Activated T-helper 9 cell treated with anti-CD3 and anti-CD28 coated beads, Interleukin-2, amount 50 U/mL, for 16 hours (primary cell): ENCODE measurements around the gene NPIPA5.
"Not testable (repeated sequence)": the region's sequence is repeated elsewhere in the genome, so short reads cannot be mapped to it uniquely, and the experiment has no call there.

Source experiments
- DNase-seq: peaks from one replicate; pipeline ENCODE4 v3.0.0-alpha.2; 2020; ENCODE audit warnings: low read depth

The NPIPA5 gene

DNA sequence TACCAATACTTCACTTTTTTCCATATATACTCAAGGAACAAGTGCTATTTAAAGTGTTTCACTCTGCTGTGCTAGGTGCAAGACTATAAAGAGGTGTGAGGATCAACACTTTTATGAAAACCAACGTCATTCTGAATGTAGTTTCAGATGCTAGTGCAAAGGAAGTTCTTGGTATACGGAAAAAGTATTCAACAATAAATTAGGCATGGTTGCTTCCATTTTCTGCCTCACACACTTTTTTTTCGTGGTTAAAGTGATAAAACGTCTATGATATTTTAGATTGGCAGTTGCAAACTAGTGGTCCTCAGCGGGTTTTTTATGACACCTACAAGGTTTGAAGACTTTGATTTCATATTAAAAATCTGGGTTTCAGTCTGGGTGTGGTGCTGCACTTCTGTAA is 11.8 kb upstream of the NPIPA5 start:
- not testable (repeated sequence) for DNase-seq

DNA sequence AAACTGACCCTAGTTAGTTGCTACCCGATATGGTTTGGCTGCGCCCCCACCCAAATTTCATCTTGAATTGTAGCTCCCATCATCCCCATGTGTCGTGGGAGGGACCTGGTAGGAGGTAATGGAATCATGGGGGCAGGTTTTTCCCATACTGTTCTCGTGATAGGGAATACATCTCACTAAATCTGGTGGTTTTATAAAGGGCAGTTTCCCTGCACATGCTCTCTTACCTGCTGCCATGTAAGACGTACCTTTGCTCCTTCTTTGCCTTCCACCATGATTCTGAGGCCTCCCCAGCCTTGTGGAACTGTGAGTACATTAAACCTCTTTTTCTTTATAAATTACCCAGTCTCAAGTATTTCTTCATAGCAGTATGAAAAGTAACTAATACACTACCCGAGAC is 10.0 kb upstream of the NPIPA5 start:
- DNase-seq = not testable (repeated sequence)

DNA sequence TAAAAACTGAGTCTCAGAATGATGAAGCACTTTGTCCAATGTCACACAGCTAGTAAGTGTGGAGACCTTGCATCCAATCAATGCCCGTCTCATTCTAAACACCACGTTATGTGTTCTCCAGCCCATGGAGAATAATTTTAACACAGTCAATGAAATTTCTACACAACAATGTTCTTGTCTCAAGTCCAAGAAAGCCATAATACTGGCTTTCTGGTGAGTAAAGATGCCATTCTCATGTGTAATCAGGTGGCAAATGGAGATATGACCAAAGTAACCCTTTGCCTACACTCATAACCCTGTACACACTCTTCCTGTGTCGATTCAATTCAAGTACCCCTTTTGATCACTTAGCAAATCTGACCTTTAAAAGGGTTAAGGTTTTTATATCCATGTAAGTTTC is 4.7 kb upstream of the NPIPA5 start:
- not testable (repeated sequence) for DNase-seq

DNA sequence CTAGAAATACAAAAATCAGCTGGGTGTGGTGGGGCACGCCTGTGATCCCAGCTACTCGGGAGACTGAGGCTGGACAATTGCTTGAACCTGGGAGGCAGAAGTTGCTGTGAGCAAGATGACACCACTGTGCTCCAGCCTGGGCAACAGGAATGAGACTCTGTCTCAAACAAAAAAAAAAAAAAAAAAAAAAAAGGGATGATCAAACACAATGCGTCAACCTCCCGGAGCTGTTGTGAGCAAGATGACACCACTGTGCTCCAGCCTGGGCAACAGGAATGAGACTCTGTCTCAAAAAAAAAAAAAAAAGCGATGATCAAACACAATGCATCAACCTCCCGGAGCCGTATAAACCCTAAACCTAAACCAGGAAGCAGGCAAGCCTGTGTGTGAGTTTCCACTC is 20.6 kb downstream of the NPIPA5 start:
- not testable (repeated sequence) for DNase-seq

DNA sequence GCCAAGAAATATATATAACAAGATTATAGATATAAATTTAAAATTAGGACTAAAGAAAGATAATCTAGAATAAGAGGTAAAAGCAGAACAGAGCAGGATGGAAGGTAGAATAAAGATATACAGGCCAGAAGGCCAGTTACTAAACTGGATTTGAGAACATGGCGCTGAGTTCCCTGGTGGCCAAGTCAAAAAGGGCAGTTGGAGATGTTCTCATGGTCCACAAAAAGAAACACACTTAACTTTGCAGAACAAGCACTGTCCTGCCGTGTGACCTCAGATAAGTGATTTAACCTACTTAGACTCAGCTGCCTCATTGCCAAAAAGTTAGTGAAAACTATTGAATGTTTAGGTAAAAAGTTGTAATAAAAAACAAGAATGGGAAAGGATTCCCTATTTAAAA is 23.2 kb downstream of the NPIPA5 start:
- not testable (repeated sequence) for DNase-seq

DNA sequence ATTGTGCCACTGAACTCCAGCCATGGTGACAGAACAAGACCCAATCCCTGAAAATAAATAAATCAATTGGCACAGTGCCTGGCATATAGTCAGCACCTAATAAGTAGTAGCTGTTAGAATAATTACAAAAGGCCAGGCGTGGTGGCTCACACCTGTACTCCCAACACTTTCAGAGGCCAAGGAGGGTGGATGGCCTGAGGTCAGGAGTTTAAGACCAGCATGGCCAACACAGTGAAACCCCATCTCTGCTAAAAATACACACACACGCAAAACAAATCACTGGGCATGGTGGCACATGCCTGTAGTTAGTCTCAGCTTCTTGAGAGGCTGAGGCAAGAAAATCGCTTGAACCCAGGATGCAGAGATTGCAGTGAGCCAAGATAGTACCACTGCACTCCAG is 25.2 kb downstream of the NPIPA5 start:
- DNase-seq = not testable (repeated sequence)

DNA sequence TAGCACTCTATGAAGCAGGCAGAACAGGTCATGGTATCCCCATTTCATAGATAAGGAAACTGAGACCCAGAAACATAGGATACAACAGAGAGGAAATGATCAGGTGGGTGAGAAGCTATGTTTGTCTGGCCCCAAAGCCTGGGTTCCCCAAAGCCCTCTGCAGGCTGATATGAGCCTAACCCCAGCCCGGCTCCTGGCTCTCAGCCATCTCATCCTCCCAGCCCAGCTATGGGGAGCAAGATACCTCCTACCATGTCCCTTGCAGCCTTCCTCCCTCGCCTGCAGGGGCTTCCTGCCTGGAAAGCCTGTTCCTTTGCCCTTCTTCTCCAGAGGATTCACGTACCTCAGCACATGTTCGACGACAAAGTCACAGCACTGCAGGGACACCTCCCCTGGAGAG is 26.3 kb downstream of the NPIPA5 start:
- not testable (repeated sequence) for DNase-seq

DNA sequence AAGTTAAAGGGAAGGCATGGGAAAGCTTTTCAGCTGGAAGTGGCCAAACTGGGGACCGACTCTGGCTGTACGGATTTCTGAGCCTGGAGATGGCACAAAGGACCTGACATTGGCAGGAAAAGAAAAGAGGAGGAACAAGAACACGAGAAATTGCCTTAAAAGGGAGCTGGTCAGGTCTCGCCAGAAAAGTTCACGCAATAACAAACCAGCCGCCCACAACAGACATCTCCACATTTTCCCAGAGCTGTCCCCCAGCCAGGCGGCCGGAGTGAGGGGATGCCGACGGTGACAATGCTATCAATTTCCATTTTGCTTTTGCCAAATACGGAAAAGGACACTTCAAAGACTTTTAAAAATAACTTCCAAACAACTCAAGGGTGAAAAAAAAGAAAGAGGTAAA is 26.8 kb downstream of the NPIPA5 start:
- DNase-seq = not testable (repeated sequence)

DNA sequence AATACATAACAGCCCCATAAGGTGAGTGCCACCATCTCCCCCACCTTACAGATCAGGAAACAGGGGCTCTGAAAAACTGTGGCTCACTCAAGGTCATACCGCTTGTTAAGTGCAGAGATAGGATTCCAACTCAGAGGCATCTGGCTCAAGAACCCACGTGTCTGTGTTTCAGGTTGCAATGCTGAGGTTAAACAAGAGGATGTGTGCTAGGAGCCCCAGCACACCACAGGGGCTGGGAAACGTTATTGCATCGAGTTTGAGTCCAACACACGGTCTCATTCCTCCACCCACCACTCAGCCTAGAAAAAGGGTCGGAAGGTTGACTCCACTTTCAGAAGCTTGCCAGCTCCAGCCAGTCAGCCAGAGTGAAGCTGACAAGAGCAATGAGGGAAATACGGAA is 29.4 kb downstream of the NPIPA5 start:
- not testable (repeated sequence) for DNase-seq

DNA sequence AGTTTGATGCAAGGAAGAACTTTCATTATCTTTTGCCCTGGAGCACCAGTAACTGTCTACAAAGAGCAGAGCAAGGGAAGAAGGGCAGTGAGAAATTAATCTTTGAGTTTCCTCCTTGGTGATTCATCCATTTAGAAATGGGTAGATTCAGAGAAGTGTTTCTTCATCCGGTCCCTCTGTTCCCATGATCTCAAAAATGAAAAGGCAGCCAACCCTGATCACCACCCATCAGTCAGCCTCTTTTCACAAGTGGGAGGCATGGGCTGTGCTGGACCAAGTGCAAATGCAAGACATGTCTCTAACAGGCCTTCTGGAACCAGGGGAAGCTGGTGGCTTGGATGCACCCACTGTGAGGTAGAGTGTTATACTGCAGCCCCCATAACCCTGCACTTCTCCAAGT is 35.8 kb downstream of the NPIPA5 start:
- not testable (repeated sequence) for DNase-seq

DNA sequence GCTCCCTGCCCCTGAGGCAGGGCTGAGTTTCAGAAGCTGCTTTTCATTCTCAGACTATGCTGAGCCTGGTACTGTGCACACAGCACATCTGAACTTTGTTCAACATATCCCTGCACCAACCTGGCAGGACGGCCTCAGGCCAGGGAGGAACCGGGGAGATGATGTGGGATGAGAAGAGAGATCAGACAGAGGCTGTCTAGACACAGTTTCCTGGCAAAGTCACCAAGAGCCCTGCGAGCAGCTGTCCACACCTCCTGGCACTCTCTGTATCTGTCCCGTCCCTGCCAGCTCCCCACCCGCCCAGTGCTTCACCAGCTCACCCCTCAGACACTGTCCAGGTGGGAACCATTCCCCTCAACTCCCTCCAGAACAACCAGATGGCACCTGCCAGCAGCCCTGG is 39.1 kb downstream of the NPIPA5 start:
- not testable (repeated sequence) for DNase-seq

DNA sequence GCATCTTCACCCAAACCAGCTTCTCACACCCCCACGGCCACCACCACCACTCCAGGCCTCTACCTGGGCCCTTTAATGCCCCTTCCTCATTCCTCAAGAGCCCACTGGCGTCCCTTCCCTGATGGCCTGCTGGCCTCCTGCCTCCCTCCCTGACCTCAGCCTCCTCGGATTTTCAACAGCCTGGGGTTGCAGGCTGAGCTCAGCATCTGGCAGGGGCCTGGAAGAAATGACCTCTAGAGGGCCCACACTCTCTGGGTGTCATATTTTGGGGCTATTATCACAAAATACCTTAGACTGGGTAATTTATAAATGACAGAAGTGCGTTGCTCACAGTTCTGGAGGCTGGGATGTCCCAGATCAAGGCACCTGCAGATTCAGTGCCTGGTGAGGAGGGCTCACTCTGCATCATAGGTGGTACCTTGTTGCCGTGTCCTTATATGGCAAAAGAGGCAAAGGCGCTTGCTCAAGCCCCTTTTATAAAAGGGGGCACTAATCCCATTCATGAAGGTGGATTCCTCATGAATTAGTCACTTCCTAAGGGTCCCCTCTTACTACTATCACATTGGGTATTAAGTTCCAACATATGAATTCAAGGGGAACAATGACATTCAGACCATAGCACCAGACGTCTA is 40.0 kb downstream of the NPIPA5 start:
- not testable (repeated sequence) for DNase-seq

DNA sequence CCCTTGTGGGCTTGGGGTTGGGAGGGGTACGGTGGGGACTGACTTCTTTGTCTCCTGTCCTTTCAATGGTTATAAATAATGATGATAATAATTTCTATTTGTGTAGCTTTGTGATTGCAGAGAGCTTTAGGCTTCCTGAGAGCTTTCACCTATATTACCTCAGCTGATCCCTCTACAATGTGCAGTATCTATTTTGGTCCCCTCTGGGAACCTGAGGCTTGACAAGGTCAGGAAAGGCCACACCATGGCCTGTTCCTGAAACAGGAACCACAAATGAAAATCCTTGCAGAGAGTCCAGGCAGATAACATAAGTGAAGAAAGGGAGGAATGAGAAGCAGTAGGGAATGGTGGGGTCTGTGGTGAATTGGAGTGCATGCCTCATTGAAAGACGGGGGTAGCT is 42.5 kb downstream of the NPIPA5 start:
- not testable (repeated sequence) for DNase-seq

DNA sequence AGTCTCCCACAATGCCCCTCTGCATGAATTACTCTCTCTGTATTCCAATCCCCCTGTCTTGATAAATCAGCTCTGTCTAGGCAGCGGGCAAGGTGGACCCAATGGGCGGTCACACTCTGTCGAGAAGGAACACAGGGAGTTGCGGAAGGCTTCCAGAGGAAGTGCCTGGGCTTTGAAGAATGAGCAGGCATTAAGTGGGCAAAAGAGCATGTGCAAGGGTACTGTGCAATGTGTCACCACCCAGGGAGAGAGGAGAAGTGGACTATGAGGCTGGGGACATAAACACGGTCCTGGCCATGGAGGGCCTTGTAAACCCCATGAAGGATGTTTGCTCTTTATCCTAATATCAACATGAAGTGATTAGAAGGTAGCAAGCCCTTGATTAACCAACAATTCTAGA is 44.1 kb downstream of the NPIPA5 start:
- DNase-seq = not testable (repeated sequence)

DNA sequence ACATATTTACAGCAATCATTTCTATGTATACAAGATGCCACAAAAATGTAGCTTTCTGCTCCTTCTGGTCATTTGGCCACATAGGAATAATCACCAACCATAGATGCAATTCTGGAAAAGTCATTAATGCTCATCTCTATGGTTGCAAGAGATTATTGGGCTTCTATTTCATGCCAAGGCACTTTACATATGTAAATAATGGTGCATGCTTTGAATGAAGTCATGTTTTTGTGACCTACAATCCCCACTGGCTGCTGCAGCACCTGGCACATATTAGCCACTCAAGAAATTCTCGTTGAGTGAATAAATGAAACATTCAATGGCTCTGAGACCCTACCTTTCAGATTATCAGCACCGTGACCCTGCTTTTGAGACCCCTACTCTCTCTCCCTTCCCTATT is 47.1 kb downstream of the NPIPA5 start:
- not testable (repeated sequence) for DNase-seq

DNA sequence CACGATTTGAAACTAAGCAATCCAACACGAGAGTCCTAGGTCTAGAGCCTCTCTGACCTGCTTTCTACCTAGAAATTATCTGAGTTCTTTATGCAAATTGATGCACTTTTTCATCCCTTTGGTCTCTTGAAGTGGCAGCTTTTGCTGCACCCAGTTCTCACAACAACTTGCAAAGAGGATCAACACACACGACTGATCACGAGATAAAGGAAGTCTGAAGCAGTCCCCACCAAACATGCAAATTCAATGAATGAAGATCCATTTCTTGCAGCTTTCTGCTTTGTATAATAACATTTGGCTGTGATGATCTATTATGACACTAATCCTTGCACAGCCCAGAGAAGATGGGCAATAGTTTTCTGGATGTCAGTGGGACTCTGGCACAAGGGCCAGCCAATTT is 53.1 kb downstream of the NPIPA5 start:
- not testable (repeated sequence) for DNase-seq

DNA sequence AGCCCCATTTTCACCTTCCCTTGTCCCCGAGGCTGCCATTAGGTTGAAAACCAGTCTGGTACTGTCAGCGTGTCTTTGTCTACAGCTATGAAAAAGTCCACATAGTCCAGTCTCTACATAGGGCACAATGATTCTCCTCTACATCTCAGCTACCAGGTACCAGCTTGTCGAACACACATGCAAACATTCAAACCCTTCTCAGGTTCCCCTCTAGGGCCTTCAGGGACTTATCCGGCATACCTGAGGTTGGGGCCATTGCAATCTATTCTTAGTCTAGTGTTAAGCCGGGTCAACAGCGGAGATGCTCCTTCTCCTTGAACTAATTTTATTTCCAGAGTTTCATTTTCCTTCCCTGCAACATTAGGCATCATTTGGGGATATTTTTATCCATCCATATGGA is 54.7 kb downstream of the NPIPA5 start:
- not testable (repeated sequence) for DNase-seq

DNA sequence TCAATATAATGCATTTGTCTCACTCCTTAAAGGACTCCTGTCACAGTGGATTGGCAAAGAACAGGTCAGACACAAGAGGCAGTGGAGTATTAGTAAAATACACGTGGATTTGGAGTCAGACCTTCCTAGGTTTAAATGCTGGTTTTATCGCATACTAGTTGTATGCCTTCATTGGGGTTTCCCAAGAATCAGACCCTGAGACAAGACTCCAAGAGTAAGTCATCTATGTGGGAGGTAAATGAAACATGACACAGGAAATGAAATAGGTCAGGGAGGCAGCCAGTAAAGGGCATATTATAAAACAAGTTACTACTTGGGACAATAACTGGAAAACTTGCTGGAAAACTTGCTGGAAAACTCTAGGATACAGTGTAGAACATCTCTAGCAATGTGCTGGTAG is 56.9 kb downstream of the NPIPA5 start:
- not testable (repeated sequence) for DNase-seq

DNA sequence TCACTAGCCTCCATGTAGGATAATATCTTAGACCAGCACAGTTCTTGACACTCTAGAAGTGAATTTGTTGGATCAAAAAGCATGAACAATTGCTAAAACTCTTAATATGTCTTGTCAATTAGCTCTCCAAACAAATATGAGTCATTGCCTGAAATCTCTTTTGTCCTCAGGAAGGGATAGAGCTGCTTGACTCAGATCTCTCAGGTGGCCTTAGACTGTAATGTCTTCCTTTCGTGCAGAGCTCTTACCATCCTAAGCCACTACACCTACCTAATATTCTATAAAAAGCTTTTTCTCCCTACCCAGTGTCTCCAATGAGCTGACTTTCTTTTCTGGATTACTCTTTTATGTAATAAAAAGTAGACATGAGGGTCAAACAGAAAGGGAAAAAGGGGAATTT is 63.5 kb downstream of the NPIPA5 start:
- DNase-seq = not testable (repeated sequence)
